Renal pelvis (tissue), 12 donors: ENCODE results near the gene TAS2R43. TPM values are rescaled to one million over a fixed set of nuclear protein-coding genes. Genes with fewer than 3 reads are reported as not detected.
"Not testable (repeated sequence)": the region's sequence is repeated elsewhere in the genome, so short reads cannot be mapped to it uniquely, and the experiment has no call there.

Source experiments
- DNase-seq: peaks from one replicate; pipeline ENCODE4 v3.0.0-alpha.2; 2013
- long read RNA-seq, 16 experiments: transcript quantifications; one replicate each; lab custom pipeline, GENCODE V29; 2026
- polyA plus RNA-seq, 3 donors: library from polyadenylated mRNA; unstranded; fragments of 120-200 nt; gene quantifications; one replicate each; pipeline ENCODE4 v1.2.1, GENCODE V29; 2013; ENCODE audit not compliant: insufficient read length in 3 of 3

TAS2R43 gene
- polyA plus RNA-seq: under 1 TPM; 0.30 to 0.65 (median 0.33) TPM
- long read RNA-seq, donor 1: 0 reads
- long read RNA-seq, donor 2: 0 reads
- long read RNA-seq, donor 3: 0 reads
- long read RNA-seq, donor 4: 0 reads
- long read RNA-seq, donor 5: 0 reads
- long read RNA-seq, donor 6: 0 reads
- long read RNA-seq, donor 7: 0 reads
- long read RNA-seq, donor 8: 0 reads
- long read RNA-seq, donor 9: 0 reads
- long read RNA-seq, donor 10: 0 reads
- long read RNA-seq, donor 11: 0 reads
- long read RNA-seq, donor 12: 0 reads
- long read RNA-seq, donor 13: 0 reads
- long read RNA-seq, donor 14: 0 reads
- long read RNA-seq, donor 15: 0 reads
- long read RNA-seq, donor 16: 0 reads

- DNase-seq: no peak
Observed at GRCh38 chr12:11092128-11092527, at the start of gene TAS2R43. Gene TAS2R43 (minus strand): TSS chr12:11092313. CDS start chr12:11092229, 84 bp downstream.

- no peak for DNase-seq
Observed at GRCh38 chr12:11136075-11136474, 44.0 kb upstream of the TAS2R43 start.

GRCh38 chr12:11134305-11134704, 42.2 kb upstream of the TAS2R43 start, which contains the start of gene TAS2R30:
Gene TAS2R30 (minus strand): TSS chr12:11134644. CDS start chr12:11134244, 400 bp downstream.
- DNase-seq: no peak

GRCh38 chr12:11133816-11134215, 41.7 kb upstream of the TAS2R43 start:
- DNase-seq: no peak

- no peak for DNase-seq
Observed at GRCh38 chr12:11133162-11133561, 41.0 kb upstream of the TAS2R43 start.

GRCh38 chr12:11130999-11131398, 38.9 kb upstream of the TAS2R43 start:
- DNase-seq: no peak

GRCh38 chr12:11130382-11130781, 38.3 kb upstream of the TAS2R43 start:
- no peak for DNase-seq

GRCh38 chr12:11114130-11114529, 22.0 kb upstream of the TAS2R43 start:
- not testable (repeated sequence) for DNase-seq

GRCh38 chr12:11111213-11111612, 19.1 kb upstream of the TAS2R43 start:
- not testable (repeated sequence) for DNase-seq

GRCh38 chr12:11108862-11109261, 16.7 kb upstream of the TAS2R43 start:
- DNase-seq: no peak

- DNase-seq: no peak
Observed at GRCh38 chr12:11107719-11108118, 15.6 kb upstream of the TAS2R43 start.

- DNase-seq: no peak
Observed at GRCh38 chr12:11106288-11106687, 14.2 kb upstream of the TAS2R43 start.

- DNase-seq: no peak
Observed at GRCh38 chr12:11105546-11105945, 13.4 kb upstream of the TAS2R43 start.

GRCh38 chr12:11094910-11095309, 2.8 kb upstream of the TAS2R43 start:
- not testable (repeated sequence) for DNase-seq

GRCh38 chr12:11089246-11089645, 2.9 kb downstream of the TAS2R43 start:
- no peak for DNase-seq

GRCh38 chr12:11085419-11085818, 6.7 kb downstream of the TAS2R43 start:
- no peak for DNase-seq

- no peak for DNase-seq
Observed at GRCh38 chr12:11081987-11082386, 10.1 kb downstream of the TAS2R43 start.

GRCh38 chr12:11078246-11078645, 13.9 kb downstream of the TAS2R43 start:
- no peak for DNase-seq

- no peak for DNase-seq
Observed at GRCh38 chr12:11075642-11076041, 16.5 kb downstream of the TAS2R43 start.

- no peak for DNase-seq
Observed at GRCh38 chr12:11071414-11071813, 20.7 kb downstream of the TAS2R43 start.

GRCh38 chr12:11070999-11071398, 21.1 kb downstream of the TAS2R43 start:
- no peak for DNase-seq

GRCh38 chr12:11069854-11070365, 22.2 kb downstream of the TAS2R43 start:
- no peak for DNase-seq

- no peak for DNase-seq
Observed at GRCh38 chr12:11067514-11067913, 24.6 kb downstream of the TAS2R43 start.

GRCh38 chr12:11062194-11062593, 29.9 kb downstream of the TAS2R43 start, which contains the start of gene TAS2R46:
Gene TAS2R46 (minus strand): TSS chr12:11062294. CDS start chr12:11062294, 0 bp downstream.
- DNase-seq: not testable (repeated sequence)
